Measurements from ENCODE around the gene CNTN4. TPM values are rescaled to one million over a fixed set of nuclear protein-coding genes. Genes with fewer than 3 reads are reported as not detected.
"Not testable (repeated sequence)": the region's sequence is repeated elsewhere in the genome, so short reads cannot be mapped to it uniquely, and the experiment has no call there.

Gene CNTN4
- total RNA-seq, 4 donors from 2014 or later, result 6.6 to 10.7 (median 9.7) TPM

DNA sequence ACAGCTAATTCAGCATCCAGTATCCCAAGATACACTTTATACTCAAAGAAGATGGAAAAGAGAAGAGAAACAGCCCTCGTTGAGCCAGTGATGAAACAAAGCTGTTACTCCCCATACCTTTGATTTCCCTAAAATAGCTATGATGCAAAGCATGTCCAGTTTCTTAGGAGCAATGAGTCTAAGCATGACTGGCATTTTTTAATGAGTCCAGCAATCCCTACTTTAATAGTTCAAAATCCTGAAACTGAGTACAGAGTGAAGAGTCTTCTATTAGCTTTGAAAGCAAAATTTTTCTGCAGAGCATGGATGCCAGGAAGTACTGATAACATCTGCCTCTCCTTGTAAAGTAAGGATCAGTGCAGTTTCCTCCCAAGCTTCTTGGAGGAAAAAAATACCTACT lies 708.8 kb downstream of the CNTN4 start:
- no peak overlapping the region for H3K27ac ChIP-seq (replicated peaks in 1 of 4)
- H3K36me3 ChIP-seq, result no peaks in the 10 kb centered on the region
- WGBS, result 31% methylated on average over 1 of the region's 1 CpG
- H3K9me3 ChIP-seq, result no peaks in the 10 kb centered on the region
- no peak for DNase-seq (ENCODE audit: extremely low spot score)
- no peak overlapping the region for H3K4me3 ChIP-seq
- H3K27me3 ChIP-seq, result peaks cover 0 to 3% (median 0%) of the 10 kb centered on the region in 4 donors
- TF ChIP-seq, protein P1, sequence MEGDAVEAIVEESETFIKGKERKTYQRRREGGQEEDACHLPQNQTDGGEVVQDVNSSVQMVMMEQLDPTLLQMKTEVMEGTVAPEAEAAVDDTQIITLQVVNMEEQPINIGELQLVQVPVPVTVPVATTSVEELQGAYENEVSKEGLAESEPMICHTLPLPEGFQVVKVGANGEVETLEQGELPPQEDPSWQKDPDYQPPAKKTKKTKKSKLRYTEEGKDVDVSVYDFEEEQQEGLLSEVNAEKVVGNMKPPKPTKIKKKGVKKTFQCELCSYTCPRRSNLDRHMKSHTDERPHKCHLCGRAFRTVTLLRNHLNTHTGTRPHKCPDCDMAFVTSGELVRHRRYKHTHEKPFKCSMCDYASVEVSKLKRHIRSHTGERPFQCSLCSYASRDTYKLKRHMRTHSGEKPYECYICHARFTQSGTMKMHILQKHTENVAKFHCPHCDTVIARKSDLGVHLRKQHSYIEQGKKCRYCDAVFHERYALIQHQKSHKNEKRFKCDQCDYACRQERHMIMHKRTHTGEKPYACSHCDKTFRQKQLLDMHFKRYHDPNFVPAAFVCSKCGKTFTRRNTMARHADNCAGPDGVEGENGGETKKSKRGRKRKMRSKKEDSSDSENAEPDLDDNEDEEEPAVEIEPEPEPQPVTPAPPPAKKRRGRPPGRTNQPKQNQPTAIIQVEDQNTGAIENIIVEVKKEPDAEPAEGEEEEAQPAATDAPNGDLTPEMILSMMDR (IDR thresholded peaks at IDR 0.05), result no peak
- TF ChIP-seq EP300 (IDR thresholded peaks at IDR 0.05), result no peak
- no peak for TF ChIP-seq POLR2AphosphoS5 (IDR thresholded peaks at IDR 0.05)
- TF ChIP-seq POLR2A (IDR thresholded peaks at IDR 0.05; ENCODE audit: low read depth), result no peak
- H3K4me1 ChIP-seq, result no peaks in the 10 kb centered on the region
- intact Hi-C loops (cut with DNase I), result no loop called here

DNA sequence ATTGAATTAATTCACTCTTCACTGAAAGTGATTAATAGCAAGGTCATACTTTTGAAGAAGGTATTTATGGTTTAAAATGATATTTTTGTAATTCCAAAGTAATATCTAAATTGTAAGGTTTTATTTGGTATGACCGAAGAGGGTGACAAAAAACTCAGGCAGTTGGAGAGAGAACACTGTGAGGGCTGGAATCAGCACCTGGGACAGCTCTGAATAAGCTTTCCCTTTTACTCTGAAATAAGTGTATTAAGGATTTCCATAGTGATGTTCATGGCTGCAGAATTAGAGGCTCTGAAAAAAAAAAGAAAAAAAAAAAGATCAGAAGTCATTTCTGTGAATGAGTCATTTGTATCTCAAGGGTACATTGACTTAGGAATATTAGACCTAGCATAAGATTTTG lies 712.1 kb downstream of the CNTN4 start:
- no peaks in the 10 kb centered on the region for H3K36me3 ChIP-seq
- 69% methylated on average over 1 of the region's 1 CpG for WGBS
- TF ChIP-seq, protein P1 (IDR thresholded peaks at IDR 0.05), result no peak
- TF ChIP-seq POLR2A (IDR thresholded peaks at IDR 0.05; ENCODE audit: low read depth) (no peak), POLR2AphosphoS5 (IDR thresholded peaks at IDR 0.05) (no peak), EP300 (IDR thresholded peaks at IDR 0.05) (no peak)
- no peaks in the 10 kb centered on the region for H3K9me3 ChIP-seq
- no peak for DNase-seq (ENCODE audit: extremely low spot score)
- intact Hi-C loops (cut with DNase I), result no loop called here
- no peaks in the 10 kb centered on the region for H3K4me1 ChIP-seq
- H3K27me3 ChIP-seq, result peaks cover 0 to 3% (median 0%) of the 10 kb centered on the region in 4 donors
- H3K4me3 ChIP-seq, result no peak overlapping the region
- H3K27ac ChIP-seq (replicated peaks in 1 of 4), result no peak overlapping the region

DNA sequence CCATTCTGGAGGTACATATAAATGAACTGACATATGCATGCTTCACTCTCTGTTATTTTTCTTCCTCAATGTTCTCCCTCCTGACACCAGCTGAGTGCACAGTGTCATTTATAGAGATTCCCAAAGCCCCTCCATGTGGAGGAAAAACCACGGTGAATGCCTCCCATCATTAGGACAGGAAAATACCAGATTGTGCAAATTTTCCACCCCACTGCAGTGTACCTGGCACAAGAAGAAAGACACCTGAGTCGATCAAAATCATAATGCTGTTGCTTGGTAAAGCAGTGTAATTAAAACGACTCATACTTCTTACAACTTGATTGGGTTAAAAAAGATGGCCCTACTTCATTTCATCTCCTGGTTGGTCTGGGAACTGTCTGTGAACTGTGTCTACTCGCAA lies 720.9 kb downstream of the CNTN4 start:
- whole genome bisulfite sequencing, result 89% methylated on average over 4 of the region's 4 CpGs
- Histone ChIP-seq H3K9me3 (no peaks in the 10 kb centered on the region), H3K4me3 (no peak overlapping the region), H3K4me1 (no peaks in the 10 kb centered on the region), H3K36me3 (no peaks in the 10 kb centered on the region), H3K27ac (replicated peaks in 1 of 4) (no peak overlapping the region), H3K27me3 (no peaks in the 10 kb centered on the region)
- TF ChIP-seq, protein P1 (IDR thresholded peaks at IDR 0.05), result no peak
- TF ChIP-seq EP300 (IDR thresholded peaks at IDR 0.05) (no peak), POLR2AphosphoS5 (IDR thresholded peaks at IDR 0.05) (no peak), POLR2A (IDR thresholded peaks at IDR 0.05; ENCODE audit: low read depth) (no peak)
- no peak for DNase-seq (ENCODE audit: extremely low spot score)
- intact Hi-C loops (cut with DNase I), result no loop called here

DNA sequence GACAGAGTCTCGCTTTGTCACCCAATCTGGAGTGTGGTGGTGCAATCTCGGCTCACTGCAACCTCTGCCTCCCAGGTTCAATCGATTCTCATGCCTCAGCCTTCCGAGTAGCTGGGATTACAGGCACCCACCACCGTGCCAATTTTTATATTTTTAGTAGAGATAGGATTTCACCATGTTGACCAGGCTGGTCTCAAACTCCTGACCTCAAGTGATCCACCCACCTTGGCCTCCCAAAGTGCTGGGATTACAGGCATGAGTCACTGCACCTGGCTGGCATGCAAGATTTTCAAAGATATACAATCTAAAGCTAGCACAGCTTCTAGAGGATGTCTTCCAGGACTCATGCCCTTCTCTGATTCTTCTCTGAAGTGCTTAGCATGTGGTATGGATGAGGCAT lies 722.3 kb downstream of the CNTN4 start:
- DNase-seq (ENCODE audit: extremely low spot score); H3K27ac ChIP-seq (replicated peaks in 1 of 4); H3K4me1 ChIP-seq; H3K4me3 ChIP-seq; H3K27me3 ChIP-seq; H3K36me3 ChIP-seq; H3K9me3 ChIP-seq; intact Hi-C loops (cut with DNase I): not testable (repeated sequence)
- WGBS, result 89% methylated on average over 5 of the region's 5 CpGs

DNA sequence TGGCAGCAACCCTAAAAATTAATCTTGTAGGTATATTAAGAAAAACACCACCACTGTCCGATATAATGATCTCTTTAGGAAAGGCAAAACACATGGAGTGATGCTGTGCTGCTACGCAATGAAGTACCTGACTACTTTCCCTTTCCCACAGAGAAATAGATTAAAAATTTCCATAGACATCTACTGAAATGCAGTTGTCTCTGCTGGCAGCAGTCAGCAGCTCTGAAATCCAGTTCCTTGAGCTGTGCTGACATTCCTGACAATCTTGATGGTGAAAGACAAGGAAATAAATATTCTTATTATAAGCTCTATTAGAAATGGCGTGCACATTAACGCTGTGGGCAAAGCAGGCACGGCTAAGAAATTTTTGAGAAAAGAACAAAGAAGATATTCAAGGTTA lies 723.9 kb downstream of the CNTN4 start:
- TF ChIP-seq POLR2A (IDR thresholded peaks at IDR 0.05; ENCODE audit: low read depth) (no peak), POLR2AphosphoS5 (IDR thresholded peaks at IDR 0.05) (no peak), EP300 (IDR thresholded peaks at IDR 0.05) (no peak)
- TF ChIP-seq, protein P1 (IDR thresholded peaks at IDR 0.05), result no peak
- no peaks in the 10 kb centered on the region for H3K4me1 ChIP-seq
- no peaks in the 10 kb centered on the region for H3K27me3 ChIP-seq
- no peak overlapping the region for H3K4me3 ChIP-seq
- intact Hi-C loops (cut with DNase I), result no loop called here
- DNase-seq (ENCODE audit: extremely low spot score), result no peak
- H3K9me3 ChIP-seq, result no peaks in the 10 kb centered on the region
- WGBS, result 94% methylated on average over 5 of the region's 5 CpGs
- H3K27ac ChIP-seq (replicated peaks in 1 of 4), result no peak overlapping the region
- no peaks in the 10 kb centered on the region for H3K36me3 ChIP-seq
